ENCODE results near the gene JPT1. TPM values are rescaled to one million over a fixed set of nuclear protein-coding genes. Genes with fewer than 3 reads are reported as not detected.

JPT1 gene
- total and polyA plus RNA-seq, 3 experiments from 2014 or later, result 123 to 200 (median 189) TPM

- CTCF ChIA-PET, result interaction anchor here (1.0 to 10.7 kb wide), 6 partner anchors 17 to 148 kb away, joined by 3 to 194 read pairs (median 8); partner anchors contain the start of genes NT5C and SLC16A5
- H3K27ac Mint-ChIP-seq, result peak within 1 kb of the TSS; percentile 81 to 96 (median 91)
- peak; percentile 86 to 92 (median 88) for DNase-seq
- Histone ChIP-seq H3K4me1 (ENCODE audit: insufficient read depth, low read length) (peaks cover 28% of the 10 kb centered on the region), H3K9me3 (ENCODE audit: low read length) (no peaks in the 10 kb centered on the region), H3K27me3 (ENCODE audit: insufficient read depth, low read length, poor library complexity, severe bottlenecking) (no peaks in the 10 kb centered on the region), H3K4me3 (ENCODE audit: low read length) (peak within 1 kb of the TSS; percentile 93), H3K36me3 (ENCODE audit: insufficient read depth, low read length) (no peaks in the 10 kb centered on the region), H3K27ac (ENCODE audit: low read depth, low read length) (peak within 1 kb of the TSS; percentile 59)
- H3K4me3 Mint-ChIP-seq, result peak within 1 kb of the TSS; percentile 87 to 93 (median 91)
- H3K27me3 Mint-ChIP-seq, result no peaks in the 10 kb centered on the region
- H3K36me3 Mint-ChIP-seq, result peaks cover 0 to 19% (median 7%) of the 10 kb centered on the region in 3 donors
- H3K4me1 Mint-ChIP-seq, result peaks cover 29 to 42% (median 36%) of the 10 kb centered on the region in 3 donors
- POLR2A ChIA-PET, result interaction anchor here (0.6 to 2.0 kb wide), 9 partner anchors 14 to 161 kb away, joined by 3 to 12 read pairs (median 5); partner anchors contain the start of genes MIF4GD, NT5C, SLC16A5 and SUMO2
- no peaks in the 10 kb centered on the region for H3K9me3 Mint-ChIP-seq
These were observed 44.7 kb downstream of the JPT1 start, which contains the start of gene ARMC7 for GRCh38 chr17:75109407-75110233. Gene ARMC7, plus strand, starts transcription at chr17:75109969. Its CDS starts 320 bp downstream, at chr17:75110289.

DNA sequence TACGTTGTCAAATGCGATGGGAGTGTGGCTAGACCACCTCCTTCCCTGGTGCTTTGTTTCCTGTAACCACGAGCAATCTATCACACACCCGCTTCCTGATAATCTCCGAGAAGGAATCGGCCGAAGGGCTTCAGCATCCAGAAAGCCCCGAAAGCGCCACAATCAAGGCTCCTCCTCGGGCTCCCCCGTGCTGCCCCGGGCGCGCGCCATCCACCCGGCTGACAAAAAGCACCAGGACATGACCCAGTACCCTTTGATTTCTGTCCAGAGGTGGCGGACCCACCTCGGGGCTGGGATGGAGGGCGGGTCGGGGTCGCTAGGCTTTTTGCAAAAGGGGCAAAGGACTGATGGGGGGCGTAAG, 45.3 kb downstream of the JPT1 start:
- Histone ChIP-seq H3K27me3 (ENCODE audit: insufficient read depth, low read length, poor library complexity, severe bottlenecking) (no peaks in the 10 kb centered on the region), H3K9me3 (ENCODE audit: low read length) (no peaks in the 10 kb centered on the region), H3K27ac (ENCODE audit: low read depth, low read length) (no peak overlapping the region), H3K4me3 (ENCODE audit: low read length) (peak overlapping the region; percentile 93), H3K4me1 (ENCODE audit: insufficient read depth, low read length) (peaks cover 22% of the 10 kb centered on the region), H3K36me3 (ENCODE audit: insufficient read depth, low read length) (no peaks in the 10 kb centered on the region)
- Mint-ChIP-seq H3K9me3 (no peaks in the 10 kb centered on the region), H3K27ac (peak overlapping the region; percentile 7 to 91 (median 74)), H3K27me3 (no peaks in the 10 kb centered on the region), H3K4me1 (peaks cover 24 to 36% (median 30%) of the 10 kb centered on the region in 3 donors), H3K36me3 (peaks cover 0 to 13% (median 5%) of the 10 kb centered on the region in 3 donors), H3K4me3 (peak overlapping the region; percentile 87 to 93 (median 91))
- DNase-seq, result peak in 1 of 5 donors; percentile 33
- POLR2A ChIA-PET, result interaction anchor here (1.0 to 2.0 kb wide), 7 partner anchors 15 to 162 kb away, joined by 3 to 12 read pairs (median 5); partner anchors contain the start of genes MIF4GD, NT5C, SLC16A5 and SUMO2
- CTCF ChIA-PET, result interaction anchor here (1.0 to 10.7 kb wide), 4 partner anchors 18 to 93 kb away, joined by 3 to 194 read pairs (median 78); partner anchors contain the start of gene NT5C

GRCh38 chr17:75108193-75108592, 46.1 kb downstream of the JPT1 start:
- Mint-ChIP-seq H3K4me3 (peak overlapping the region; percentile 87 to 93 (median 91)), H3K27me3 (no peaks in the 10 kb centered on the region), H3K9me3 (no peaks in the 10 kb centered on the region), H3K27ac (peak overlapping the region in 2 of 8 donors; percentile 69 to 81), H3K36me3 (peaks cover 0 to 11% (median 5%) of the 10 kb centered on the region in 3 donors), H3K4me1 (peaks cover 20 to 31% (median 24%) of the 10 kb centered on the region in 3 donors)
- Histone ChIP-seq H3K27ac (ENCODE audit: low read depth, low read length) (no peak overlapping the region), H3K4me3 (ENCODE audit: low read length) (no peak overlapping the region), H3K4me1 (ENCODE audit: insufficient read depth, low read length) (peaks cover 17% of the 10 kb centered on the region), H3K36me3 (ENCODE audit: insufficient read depth, low read length) (no peaks in the 10 kb centered on the region), H3K27me3 (ENCODE audit: insufficient read depth, low read length, poor library complexity, severe bottlenecking) (no peaks in the 10 kb centered on the region), H3K9me3 (ENCODE audit: low read length) (no peaks in the 10 kb centered on the region)
- ChIA-PET CTCF (interaction anchor here (0.7 kb wide), 1 partner anchor 67 kb away, joined by 3 read pairs; no protein-coding TSS in a partner anchor), POLR2A (no interaction called here)
- DNase-seq, result no peak

DNA sequence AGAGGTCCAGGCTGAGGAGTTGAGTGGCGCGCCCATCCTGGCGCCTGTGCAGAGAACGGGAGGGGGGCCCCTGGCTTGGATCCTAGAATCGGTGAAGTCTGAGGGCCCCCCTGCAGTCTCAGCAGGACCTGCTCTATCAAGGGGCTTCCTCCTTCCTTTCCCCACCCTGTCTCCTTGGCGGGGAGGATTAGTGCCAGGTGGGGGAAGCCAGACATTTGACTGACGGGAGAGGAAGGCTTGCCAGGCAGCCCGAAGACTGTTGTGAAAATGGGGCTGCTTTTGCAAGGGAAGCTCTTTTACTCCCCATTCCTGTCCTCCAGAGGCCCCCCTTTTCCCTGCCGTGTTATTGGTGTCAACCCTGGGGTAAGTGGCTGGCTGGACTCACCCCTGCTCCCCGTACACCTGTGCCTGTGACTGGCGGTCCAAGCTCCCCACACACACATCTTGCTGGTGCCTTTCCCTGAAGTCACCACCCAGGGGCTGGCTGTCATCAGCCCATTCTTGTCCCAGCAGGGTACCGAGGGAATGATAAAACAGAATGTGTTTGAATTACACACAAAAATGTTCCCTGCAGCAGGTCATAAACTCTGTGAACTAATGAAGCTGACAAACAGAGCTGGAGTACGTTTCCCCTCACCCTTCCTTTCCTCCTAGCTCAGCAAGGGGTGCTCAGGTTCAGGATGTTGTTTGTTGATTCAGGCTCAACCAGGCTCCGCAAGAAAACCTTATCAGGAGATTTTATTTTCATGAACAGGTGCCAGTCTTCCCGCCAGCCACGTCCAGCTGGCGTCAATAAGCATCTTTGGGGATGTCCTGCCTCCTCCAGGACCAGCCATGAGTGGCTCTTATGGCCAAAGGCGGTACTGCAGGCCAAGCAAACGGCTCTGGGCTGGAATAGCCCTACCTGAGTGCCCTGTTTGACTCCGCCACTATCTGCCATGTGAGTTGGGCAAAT, 48.9 kb downstream of the JPT1 start:
- H3K4me1 Mint-ChIP-seq, result peaks cover 10 to 12% (median 11%) of the 10 kb centered on the region in 3 donors
- H3K9me3 ChIP-seq (ENCODE audit: low read length), result no peaks in the 10 kb centered on the region

GRCh38 chr17:75103601-75104554, 50.4 kb downstream of the JPT1 start:
- peaks cover 6 to 7% (median 6%) of the 10 kb centered on the region in 3 donors for H3K4me1 Mint-ChIP-seq
- H3K27ac ChIP-seq (ENCODE audit: low read depth, low read length), result no peak overlapping the region
- POLR2A ChIA-PET, result no interaction called here
- H3K4me3 ChIP-seq (ENCODE audit: low read length), result no peak overlapping the region
- H3K36me3 Mint-ChIP-seq, result peaks cover 0 to 2% (median 0%) of the 10 kb centered on the region in 3 donors
- no peaks in the 10 kb centered on the region for H3K9me3 Mint-ChIP-seq
- H3K27me3 ChIP-seq (ENCODE audit: insufficient read depth, low read length, poor library complexity, severe bottlenecking), result no peaks in the 10 kb centered on the region
- H3K4me3 Mint-ChIP-seq, result no peak overlapping the region
- peaks cover 4% of the 10 kb centered on the region for H3K4me1 ChIP-seq (ENCODE audit: insufficient read depth, low read length)
- no peaks in the 10 kb centered on the region for H3K36me3 ChIP-seq (ENCODE audit: insufficient read depth, low read length)
- H3K9me3 ChIP-seq (ENCODE audit: low read length), result no peaks in the 10 kb centered on the region
- peak overlapping the region in 1 of 8 donors; percentile 87 for H3K27ac Mint-ChIP-seq
- CTCF ChIA-PET, result interaction anchor here (5.0 kb wide), 1 partner anchor 10 kb away, joined by 29 read pairs; no protein-coding TSS in a partner anchor
- H3K27me3 Mint-ChIP-seq, result no peaks in the 10 kb centered on the region
- DNase-seq, result no peak

More for the DNA sequence above, 48.9 kb downstream of the JPT1 start:
- Mint-ChIP-seq H3K27ac (no peak overlapping the region), H3K9me3 (no peaks in the 10 kb centered on the region), H3K4me3 (peak overlapping the region in 1 of 7 donors; percentile 66), H3K36me3 (peaks cover 0 to 5% (median 0%) of the 10 kb centered on the region in 3 donors), H3K27me3 (no peaks in the 10 kb centered on the region)
- Histone ChIP-seq H3K27me3 (ENCODE audit: insufficient read depth, low read length, poor library complexity, severe bottlenecking) (no peaks in the 10 kb centered on the region), H3K4me1 (ENCODE audit: insufficient read depth, low read length) (peaks cover 10% of the 10 kb centered on the region), H3K27ac (ENCODE audit: low read depth, low read length) (no peak overlapping the region), H3K4me3 (ENCODE audit: low read length) (no peak overlapping the region), H3K36me3 (ENCODE audit: insufficient read depth, low read length) (no peaks in the 10 kb centered on the region)
- ChIA-PET CTCF (interaction anchor here (0.6 to 5.0 kb wide), 5 partner anchors 8 to 367 kb away, joined by 3 to 29 read pairs (median 3); no protein-coding TSS in a partner anchor), POLR2A (interaction anchor here (0.5 to 0.6 kb wide), 2 partner anchors 32 to 70 kb away, joined by 3 read pairs; no protein-coding TSS in a partner anchor)
- no peak for DNase-seq

DNA sequence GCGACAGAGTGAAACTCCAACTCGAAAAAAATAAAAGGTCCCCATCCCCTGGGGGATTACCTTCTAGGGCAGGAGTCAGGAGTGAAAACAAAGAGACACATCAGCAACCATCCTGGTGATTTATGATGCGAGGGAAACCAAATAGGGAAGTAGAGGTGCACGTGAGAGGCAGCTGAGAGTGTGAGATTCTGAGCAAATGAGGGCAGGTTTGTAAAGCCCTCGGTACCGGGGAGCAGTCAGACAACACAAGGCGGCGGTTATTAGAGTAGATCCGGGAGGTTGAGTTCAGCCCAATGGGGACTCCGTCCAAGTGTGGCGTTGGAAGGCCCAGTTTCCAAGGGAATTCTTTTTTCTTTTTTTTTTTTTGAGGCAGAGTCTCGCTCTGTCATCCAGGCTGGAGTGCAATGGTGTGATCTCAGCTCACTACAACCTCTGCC, 51.9 kb downstream of the JPT1 start:
- Mint-ChIP-seq H3K27me3 (no peaks in the 10 kb centered on the region), H3K4me3 (no peak overlapping the region), H3K27ac (peak overlapping the region in 1 of 8 donors; percentile 94), H3K36me3 (peaks cover 0 to 2% (median 0%) of the 10 kb centered on the region in 3 donors), H3K4me1 (no peaks in the 10 kb centered on the region), H3K9me3 (no peaks in the 10 kb centered on the region)
- no peak for DNase-seq
- POLR2A ChIA-PET, result no interaction called here
- H3K27me3 ChIP-seq (ENCODE audit: insufficient read depth, low read length, poor library complexity, severe bottlenecking), result no peaks in the 10 kb centered on the region
- no peak overlapping the region for H3K4me3 ChIP-seq (ENCODE audit: low read length)
- no peak overlapping the region for H3K27ac ChIP-seq (ENCODE audit: low read depth, low read length)
- no peaks in the 10 kb centered on the region for H3K36me3 ChIP-seq (ENCODE audit: insufficient read depth, low read length)
- no peaks in the 10 kb centered on the region for H3K4me1 ChIP-seq (ENCODE audit: insufficient read depth, low read length)
- no peaks in the 10 kb centered on the region for H3K9me3 ChIP-seq (ENCODE audit: low read length)
- CTCF ChIA-PET, result interaction anchor here (5.0 kb wide), 1 partner anchor 11 kb away, joined by 29 read pairs; no protein-coding TSS in a partner anchor

Data from CD8-positive, alpha-beta memory T cell (primary cell).